Liver (tissue), 9 donors: ENCODE results near the gene SMIM1. TPM values are rescaled to one million over a fixed set of nuclear protein-coding genes. Genes with fewer than 3 reads are reported as not detected.

Source experiments
- DNase-seq: peaks from one replicate; pipeline ENCODE4 v3.0.0-alpha.2; 2017; ENCODE audit warnings: low spot score
- H3K27ac ChIP-seq, 2 donors: one replicate each; pipeline ENCODE4 v1.7.0; 2013; ENCODE audit warnings: inconsistent platforms in 2 of 2, low read length in 2 of 2, control low read depth in 1 of 2, low read depth in 1 of 2, mild to moderate bottlenecking in 1 of 2
- H3K27me3 ChIP-seq, 4 donors: one replicate each; pipeline versions ENCODE4 v1.6.1 to v1.7.0; 2013; ENCODE audit warnings: low read length in 3 of 4, inconsistent platforms in 1 of 4, mild to moderate bottlenecking in 1 of 4, moderate library complexity in 1 of 4; ENCODE audit not compliant: control insufficient read depth in 4 of 4, insufficient read depth in 4 of 4
- H3K36me3 ChIP-seq, 4 donors: one replicate each; pipeline versions ENCODE4 v1.6.1 to v1.7.0; 2013; ENCODE audit warnings: low read length in 3 of 4, mild to moderate bottlenecking in 3 of 4, low read depth in 1 of 4, moderate library complexity in 1 of 4; ENCODE audit not compliant: control insufficient read depth in 4 of 4, insufficient read depth in 3 of 4
- H3K4me1 ChIP-seq, 4 donors: one replicate each; pipeline versions ENCODE4 v1.6.1 to v1.7.0; 2013; ENCODE audit warnings: low read length in 3 of 4, mild to moderate bottlenecking in 3 of 4, moderate library complexity in 1 of 4; ENCODE audit not compliant: control insufficient read depth in 4 of 4, insufficient read depth in 4 of 4
- H3K4me3 ChIP-seq, 3 donors: one replicate each; pipeline versions ENCODE4 v1.6.1 to v1.7.0; 2013; ENCODE audit warnings: low read length in 3 of 3, control low read depth in 1 of 3, low read depth in 1 of 3, mild to moderate bottlenecking in 1 of 3
- H3K9ac ChIP-seq, 2 donors: one replicate each; pipeline ENCODE4 v1.7.0; 2013; ENCODE audit warnings: low read length in 2 of 2, mild to moderate bottlenecking in 2 of 2, moderate library complexity in 2 of 2, control low read depth in 1 of 2, low read depth in 1 of 2
- H3K9me3 ChIP-seq, 4 donors: one replicate each; pipeline versions ENCODE4 v1.6.1 to v1.7.0; 2013; ENCODE audit warnings: low read length in 3 of 4; ENCODE audit not compliant: control insufficient read depth in 4 of 4
- EGR1 ChIP-seq, 2 donors: IDR thresholded peaks; 2 replicates each; pipeline ENCODE4 v1.6.1; 2016 to 2018; ENCODE audit warnings: antibody characterized with exemption in 2 of 2, low read depth in 2 of 2
- FOXA1 ChIP-seq: IDR thresholded peaks from 2 replicates; pipeline ENCODE4 v1.6.1; 2016; ENCODE audit warnings: antibody characterized with exemption
- FOXA2 ChIP-seq: IDR thresholded peaks from 2 replicates; pipeline ENCODE4 v1.6.1; 2016; ENCODE audit warnings: antibody characterized with exemption
- GABPA ChIP-seq, 2 donors: IDR thresholded peaks in 1 of 2; conservative IDR thresholded peaks in 1 of 2; 2 replicates each; pipeline ENCODE4 v1.6.1; 2016; ENCODE audit warnings: antibody characterized with exemption in 2 of 2, mild to moderate bottlenecking in 1 of 2, moderate library complexity in 1 of 2
- HNF4A ChIP-seq, 2 donors: conservative IDR thresholded peaks; 2 replicates each; pipeline ENCODE4 v1.6.1; 2016; ENCODE audit warnings: antibody characterized with exemption in 2 of 2, mild to moderate bottlenecking in 2 of 2
- HNF4G ChIP-seq: IDR thresholded peaks from 2 replicates; pipeline ENCODE4 v1.6.1; 2016; ENCODE audit warnings: antibody characterized with exemption
- JUND ChIP-seq, 2 donors: IDR thresholded peaks; 2 replicates each; pipeline ENCODE4 v1.6.1; 2016; ENCODE audit warnings: antibody characterized with exemption in 2 of 2
- NR2F2 ChIP-seq: IDR thresholded peaks from 2 replicates; pipeline ENCODE4 v1.6.1; 2016; ENCODE audit warnings: antibody characterized with exemption
- RAD21 ChIP-seq, 2 donors: IDR thresholded peaks; 2 replicates each; pipeline ENCODE4 v1.6.1; 2016; ENCODE audit warnings: antibody characterized with exemption in 2 of 2, mild to moderate bottlenecking in 2 of 2
- RXRA ChIP-seq, 2 donors: IDR thresholded peaks; 2 replicates each; pipeline ENCODE4 v1.6.1; 2017 to 2018; ENCODE audit warnings: antibody characterized with exemption in 2 of 2, mild to moderate bottlenecking in 1 of 2
- TAF1 ChIP-seq: conservative IDR thresholded peaks from 2 replicates; pipeline ENCODE4 v1.6.1; 2016; ENCODE audit warnings: antibody characterized with exemption, mild to moderate bottlenecking
- YY1 ChIP-seq: IDR thresholded peaks from 2 replicates; pipeline ENCODE4 v1.6.1; 2016; ENCODE audit warnings: antibody characterized with exemption, mild to moderate bottlenecking
- WGBS: extraction: QIAGEN DNeasy Blood & Tissue Kit; methylation state at CpG from one replicate; pipeline ENCODE4 v1.1.7; 2013; 5-methylcytosine and 5-hydroxymethylcytosine counted together
- polyA plus RNA-seq, 2 donors: library from polyadenylated mRNA; stranded (reverse) in 1 of 2; unstranded in 1 of 2; fragments of 200-250 nt in 1 of 2; fragments of >200 nt in 1 of 2; fragmentation: Nextera tagmentation in 1 of 2; extraction: Ambion mirVana in 1 of 2; gene quantifications; one replicate each; pipeline versions ENCODE4 v1.2.1 to v1.2.3, GENCODE V29; 2013 to 2015
- total RNA-seq, 2 donors: library from RNA; depleted of rRNA; stranded (reverse); fragments of >200 nt; gene quantifications; one replicate each; pipeline ENCODE4 v1.2.3, GENCODE V29; 2014
- TF ChIP-seq, protein P1 (sequence below): fragments of 150-350 bp; IDR thresholded peaks from 2 replicates; pipeline ENCODE4 v1.5.1; 2017; ENCODE audit warnings: improper control_type of control experiment, low read depth, low read length; ENCODE audit not compliant: missing input control
- TF ChIP-seq, protein P2 (sequence below): IDR thresholded peaks from 2 replicates; pipeline ENCODE4 v1.6.1; 2016; ENCODE audit warnings: antibody characterized with exemption, mild to moderate bottlenecking
- TF ChIP-seq, protein P3 (sequence below): IDR thresholded peaks from 2 replicates; pipeline ENCODE4 v1.6.1; 2016; ENCODE audit warnings: antibody characterized with exemption
- TF ChIP-seq, protein P4 (sequence below): IDR thresholded peaks from 2 replicates; pipeline ENCODE4 v1.6.1; 2016; ENCODE audit warnings: antibody characterized with exemption
- TF ChIP-seq, protein P5 (sequence below): IDR thresholded peaks from 2 replicates; pipeline ENCODE4 v1.6.1; 2016; ENCODE audit warnings: antibody characterized with exemption
- donor health status: healthy.
- donor health status: healthy.
- donor health status: healthy.
- donor health status: healthy.
- donor health status: healthy.

SMIM1 gene
- total and polyA plus RNA-seq, 4 donors: 1.8 to 82.9 (median 10.3) TPM

DNA sequence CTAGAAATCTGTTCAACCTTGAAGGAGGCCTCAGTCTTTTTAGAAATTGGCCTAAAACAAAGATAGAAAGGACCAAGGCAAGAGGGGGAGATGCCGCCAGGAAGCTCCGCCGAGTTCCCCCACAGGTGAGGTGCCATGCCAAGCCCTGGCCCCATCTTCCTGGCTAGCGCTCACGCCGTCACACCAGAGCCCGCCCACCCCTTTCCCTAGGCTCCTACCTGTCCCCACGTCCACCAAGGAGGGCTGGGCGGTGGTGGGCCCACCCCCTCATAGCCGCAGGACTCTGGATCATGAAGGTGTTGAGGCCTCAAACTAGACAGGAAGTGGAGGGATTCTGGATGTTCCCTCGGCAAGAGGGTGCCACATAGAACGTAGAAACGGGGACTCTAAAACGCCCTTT lies 35.8 kb upstream of the SMIM1 start:
- peaks cover 1 to 29% (median 8%) of the 10 kb centered on the region in 4 donors for H3K36me3 ChIP-seq
- no peak overlapping the region for H3K27ac ChIP-seq
- TF ChIP-seq, protein P1, sequence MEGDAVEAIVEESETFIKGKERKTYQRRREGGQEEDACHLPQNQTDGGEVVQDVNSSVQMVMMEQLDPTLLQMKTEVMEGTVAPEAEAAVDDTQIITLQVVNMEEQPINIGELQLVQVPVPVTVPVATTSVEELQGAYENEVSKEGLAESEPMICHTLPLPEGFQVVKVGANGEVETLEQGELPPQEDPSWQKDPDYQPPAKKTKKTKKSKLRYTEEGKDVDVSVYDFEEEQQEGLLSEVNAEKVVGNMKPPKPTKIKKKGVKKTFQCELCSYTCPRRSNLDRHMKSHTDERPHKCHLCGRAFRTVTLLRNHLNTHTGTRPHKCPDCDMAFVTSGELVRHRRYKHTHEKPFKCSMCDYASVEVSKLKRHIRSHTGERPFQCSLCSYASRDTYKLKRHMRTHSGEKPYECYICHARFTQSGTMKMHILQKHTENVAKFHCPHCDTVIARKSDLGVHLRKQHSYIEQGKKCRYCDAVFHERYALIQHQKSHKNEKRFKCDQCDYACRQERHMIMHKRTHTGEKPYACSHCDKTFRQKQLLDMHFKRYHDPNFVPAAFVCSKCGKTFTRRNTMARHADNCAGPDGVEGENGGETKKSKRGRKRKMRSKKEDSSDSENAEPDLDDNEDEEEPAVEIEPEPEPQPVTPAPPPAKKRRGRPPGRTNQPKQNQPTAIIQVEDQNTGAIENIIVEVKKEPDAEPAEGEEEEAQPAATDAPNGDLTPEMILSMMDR: no peak
- no peak for TF ChIP-seq FOXA2
- TF ChIP-seq, protein P2, sequence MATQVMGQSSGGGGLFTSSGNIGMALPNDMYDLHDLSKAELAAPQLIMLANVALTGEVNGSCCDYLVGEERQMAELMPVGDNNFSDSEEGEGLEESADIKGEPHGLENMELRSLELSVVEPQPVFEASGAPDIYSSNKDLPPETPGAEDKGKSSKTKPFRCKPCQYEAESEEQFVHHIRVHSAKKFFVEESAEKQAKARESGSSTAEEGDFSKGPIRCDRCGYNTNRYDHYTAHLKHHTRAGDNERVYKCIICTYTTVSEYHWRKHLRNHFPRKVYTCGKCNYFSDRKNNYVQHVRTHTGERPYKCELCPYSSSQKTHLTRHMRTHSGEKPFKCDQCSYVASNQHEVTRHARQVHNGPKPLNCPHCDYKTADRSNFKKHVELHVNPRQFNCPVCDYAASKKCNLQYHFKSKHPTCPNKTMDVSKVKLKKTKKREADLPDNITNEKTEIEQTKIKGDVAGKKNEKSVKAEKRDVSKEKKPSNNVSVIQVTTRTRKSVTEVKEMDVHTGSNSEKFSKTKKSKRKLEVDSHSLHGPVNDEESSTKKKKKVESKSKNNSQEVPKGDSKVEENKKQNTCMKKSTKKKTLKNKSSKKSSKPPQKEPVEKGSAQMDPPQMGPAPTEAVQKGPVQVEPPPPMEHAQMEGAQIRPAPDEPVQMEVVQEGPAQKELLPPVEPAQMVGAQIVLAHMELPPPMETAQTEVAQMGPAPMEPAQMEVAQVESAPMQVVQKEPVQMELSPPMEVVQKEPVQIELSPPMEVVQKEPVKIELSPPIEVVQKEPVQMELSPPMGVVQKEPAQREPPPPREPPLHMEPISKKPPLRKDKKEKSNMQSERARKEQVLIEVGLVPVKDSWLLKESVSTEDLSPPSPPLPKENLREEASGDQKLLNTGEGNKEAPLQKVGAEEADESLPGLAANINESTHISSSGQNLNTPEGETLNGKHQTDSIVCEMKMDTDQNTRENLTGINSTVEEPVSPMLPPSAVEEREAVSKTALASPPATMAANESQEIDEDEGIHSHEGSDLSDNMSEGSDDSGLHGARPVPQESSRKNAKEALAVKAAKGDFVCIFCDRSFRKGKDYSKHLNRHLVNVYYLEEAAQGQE: no peak
- TF ChIP-seq HNF4A (conservative IDR thresholded peaks at IDR 0.05): no peak
- TF ChIP-seq GABPA (IDR thresholded peaks at IDR 0.05 in 1 of 2, conservative IDR thresholded peaks at IDR 0.05 in 1 of 2): no peak
- no peak for TF ChIP-seq EGR1 (IDR thresholded peaks at IDR 0.05; ENCODE audit: low read depth in 2 of 2)
- TF ChIP-seq, protein P3, sequence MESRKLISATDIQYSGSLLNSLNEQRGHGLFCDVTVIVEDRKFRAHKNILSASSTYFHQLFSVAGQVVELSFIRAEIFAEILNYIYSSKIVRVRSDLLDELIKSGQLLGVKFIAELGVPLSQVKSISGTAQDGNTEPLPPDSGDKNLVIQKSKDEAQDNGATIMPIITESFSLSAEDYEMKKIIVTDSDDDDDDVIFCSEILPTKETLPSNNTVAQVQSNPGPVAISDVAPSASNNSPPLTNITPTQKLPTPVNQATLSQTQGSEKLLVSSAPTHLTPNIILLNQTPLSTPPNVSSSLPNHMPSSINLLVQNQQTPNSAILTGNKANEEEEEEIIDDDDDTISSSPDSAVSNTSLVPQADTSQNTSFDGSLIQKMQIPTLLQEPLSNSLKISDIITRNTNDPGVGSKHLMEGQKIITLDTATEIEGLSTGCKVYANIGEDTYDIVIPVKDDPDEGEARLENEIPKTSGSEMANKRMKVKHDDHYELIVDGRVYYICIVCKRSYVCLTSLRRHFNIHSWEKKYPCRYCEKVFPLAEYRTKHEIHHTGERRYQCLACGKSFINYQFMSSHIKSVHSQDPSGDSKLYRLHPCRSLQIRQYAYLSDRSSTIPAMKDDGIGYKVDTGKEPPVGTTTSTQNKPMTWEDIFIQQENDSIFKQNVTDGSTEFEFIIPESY: no peak
- TF ChIP-seq TAF1: no peak
- no peaks in the 10 kb centered on the region for H3K9me3 ChIP-seq
- H3K9ac ChIP-seq: no peak overlapping the region
- H3K4me1 ChIP-seq: peaks cover 5 to 21% (median 16%) of the 10 kb centered on the region in 4 donors
- no peak overlapping the region for H3K4me3 ChIP-seq
- DNase-seq: no peak
- H3K27me3 ChIP-seq: no peaks in the 10 kb centered on the region
- WGBS: 94% methylated on average over 14 of the region's 14 CpGs

DNA sequence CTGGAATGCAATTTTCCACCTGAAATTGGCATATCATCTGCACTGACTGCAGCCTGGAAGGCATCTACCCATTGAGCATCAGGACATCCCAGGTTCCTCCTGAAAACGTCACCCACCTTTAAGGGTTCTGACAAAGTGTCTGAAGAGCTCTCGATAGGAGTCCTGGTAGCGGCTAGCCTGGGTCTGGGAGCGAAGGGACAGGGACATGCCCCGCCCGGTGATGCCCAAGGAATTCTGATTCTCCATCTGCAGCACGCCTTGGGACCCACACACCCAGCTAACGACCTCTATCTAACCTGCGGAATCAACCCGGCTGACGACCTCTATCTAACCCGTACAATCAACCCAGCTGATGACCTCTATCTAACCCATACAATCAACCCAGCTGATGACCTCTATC lies 33.6 kb upstream of the SMIM1 start:
- Histone ChIP-seq H3K4me3 (no peak overlapping the region), H3K9me3 (no peaks in the 10 kb centered on the region), H3K9ac (no peak overlapping the region), H3K27ac (no peak overlapping the region), H3K4me1 (peaks cover 4 to 11% (median 7%) of the 10 kb centered on the region in 4 donors), H3K36me3 (peaks cover 3 to 41% (median 11%) of the 10 kb centered on the region in 4 donors), H3K27me3 (no peaks in the 10 kb centered on the region)
- DNase-seq: no peak
- WGBS: 94% methylated on average over 12 of the region's 12 CpGs
- TF ChIP-seq RXRA (IDR thresholded peaks at IDR 0.05) (no peak), HNF4A (conservative IDR thresholded peaks at IDR 0.05) (no peak), FOXA2 (no peak), TAF1 (no peak), GABPA (IDR thresholded peaks at IDR 0.05 in 1 of 2, conservative IDR thresholded peaks at IDR 0.05 in 1 of 2) (no peak), FOXA1 (no peak), RAD21 (IDR thresholded peaks at IDR 0.05) (no peak), EGR1 (IDR thresholded peaks at IDR 0.05; ENCODE audit: low read depth in 2 of 2) (no peak), HNF4G (no peak), YY1 (no peak), JUND (IDR thresholded peaks at IDR 0.05) (no peak), NR2F2 (no peak)
- TF ChIP-seq, protein P3: no peak
- TF ChIP-seq, protein P4, sequence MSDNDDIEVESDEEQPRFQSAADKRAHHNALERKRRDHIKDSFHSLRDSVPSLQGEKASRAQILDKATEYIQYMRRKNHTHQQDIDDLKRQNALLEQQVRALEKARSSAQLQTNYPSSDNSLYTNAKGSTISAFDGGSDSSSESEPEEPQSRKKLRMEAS: no peak
- TF ChIP-seq, protein P2: no peak
- TF ChIP-seq, protein P5, sequence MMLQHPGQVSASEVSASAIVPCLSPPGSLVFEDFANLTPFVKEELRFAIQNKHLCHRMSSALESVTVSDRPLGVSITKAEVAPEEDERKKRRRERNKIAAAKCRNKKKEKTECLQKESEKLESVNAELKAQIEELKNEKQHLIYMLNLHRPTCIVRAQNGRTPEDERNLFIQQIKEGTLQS: no peak
